ENCODE data around the gene CENPP. TPM values are rescaled to one million over a fixed set of nuclear protein-coding genes. Genes with fewer than 3 reads are reported as not detected.

Gene CENPP
- total RNA-seq, 1 experiment from 2014 or later, result 14.3 TPM

GRCh38 chr9:92665836-92666235, 340.1 kb downstream of the CENPP start:
- Mint-ChIP-seq H3K36me3 (no peaks in the 10 kb centered on the region), H3K27ac (peak overlapping the region; percentile 55), H3K27me3 (ENCODE audit: low read depth) (no peaks in the 10 kb centered on the region), H3K9me3 (no peaks in the 10 kb centered on the region), H3K4me3 (no peak overlapping the region), H3K4me1 (peaks cover 22% of the 10 kb centered on the region)
- TF ChIP-seq CDX4 (CRISPR knock-in tag; IDR thresholded peaks at IDR 0.05; ENCODE audit: borderline replicate concordance), result no peak
- no peak for TF ChIP-seq MLX (CRISPR knock-in tag; IDR thresholded peaks at IDR 0.05)
- TF ChIP-seq NR3C1 (CRISPR knock-in tag; conservative IDR thresholded peaks at IDR 0.05; ENCODE audit: low read depth), result no peak
- TF ChIP-seq SP1 (CRISPR knock-in tag; conservative IDR thresholded peaks at IDR 0.05), result no peak
- TF ChIP-seq TEAD4 (CRISPR knock-in tag; IDR thresholded peaks at IDR 0.05), result no peak
- no peak for TF ChIP-seq IRF2 (CRISPR knock-in tag; IDR thresholded peaks at IDR 0.05; ENCODE audit: borderline replicate concordance, low read depth)
- TF ChIP-seq GRHL2 (CRISPR knock-in tag; IDR thresholded peaks at IDR 0.05; ENCODE audit: insufficient replicate concordance, severe bottlenecking), result no peak
- TF ChIP-seq CREM (CRISPR knock-in tag; IDR thresholded peaks at IDR 0.05), result no peak
- TF ChIP-seq MYBL2 (CRISPR knock-in tag; IDR thresholded peaks at IDR 0.05), result no peak
- no peak for TF ChIP-seq E2F4 (CRISPR knock-in tag; IDR thresholded peaks at IDR 0.05; ENCODE audit: borderline replicate concordance, low read depth)
- TF ChIP-seq ZNF281 (CRISPR knock-in tag; IDR thresholded peaks at IDR 0.05), result no peak
- TF ChIP-seq HMGXB4 (CRISPR knock-in tag; IDR thresholded peaks at IDR 0.05), result no peak
- no peak for TF ChIP-seq ZNF416 (CRISPR knock-in tag; IDR thresholded peaks at IDR 0.05)
- TF ChIP-seq SOX15 (CRISPR knock-in tag; IDR thresholded peaks at IDR 0.05), result no peak
- no peak for TF ChIP-seq NR1H2 (CRISPR knock-in tag; IDR thresholded peaks at IDR 0.05)
- no peak for TF ChIP-seq USF1 (CRISPR knock-in tag; IDR thresholded peaks at IDR 0.05)
- no peak for TF ChIP-seq ZNF317 (CRISPR knock-in tag; IDR thresholded peaks at IDR 0.05; ENCODE audit: borderline replicate concordance, low read depth)
- TF ChIP-seq ZBTB21 (CRISPR knock-in tag; IDR thresholded peaks at IDR 0.05; ENCODE audit: borderline replicate concordance), result no peak
- ChIA-PET CTCF (no interaction called here), POLR2A (no interaction called here)
- ATAC-seq, result no peak
- DNase-seq (ENCODE audit: low spot score), result no peak

GRCh38 chr9:92666236-92666635, 340.5 kb downstream of the CENPP start:
- ChIA-PET CTCF (no interaction called here), POLR2A (no interaction called here)
- ATAC-seq (no peak), DNase-seq (ENCODE audit: low spot score) (no peak)
- Mint-ChIP-seq H3K36me3 (no peaks in the 10 kb centered on the region), H3K4me3 (no peak overlapping the region), H3K9me3 (no peaks in the 10 kb centered on the region), H3K4me1 (peaks cover 22% of the 10 kb centered on the region), H3K27ac (peak overlapping the region; percentile 55), H3K27me3 (ENCODE audit: low read depth) (no peaks in the 10 kb centered on the region)
- TF ChIP-seq ZBTB43 (CRISPR knock-in tag; IDR thresholded peaks at IDR 0.05), result no peak
- TF ChIP-seq MLX (CRISPR knock-in tag; IDR thresholded peaks at IDR 0.05), result no peak
- no peak for TF ChIP-seq CTCF (IDR thresholded peaks at IDR 0.05)
- no peak for TF ChIP-seq SMAD3 (CRISPR knock-in tag; IDR thresholded peaks at IDR 0.05; ENCODE audit: borderline replicate concordance)
